ENCODE results near the gene C19orf73. TPM values are rescaled to one million over a fixed set of nuclear protein-coding genes. Genes with fewer than 3 reads are reported as not detected.
A peak's percentile ranks its signal among the peaks of the same experiment; 100 is the strongest.

Gene C19orf73
- total RNA-seq, 1 experiment from 2014 or later, result 2.2 TPM

- Histone ChIP-seq H3K4me3 (replicated peaks in 1 of 2; ENCODE audit: low read depth in 1 of 2, low read length in 2 of 2) (no peak overlapping the region), H3K79me2 (ENCODE audit: insufficient read depth, low read length) (no peaks in the 10 kb centered on the region), H3K4me2 (ENCODE audit: low read length) (no peak overlapping the region), H3K27me3 (ENCODE audit: insufficient read depth, low read length) (no peaks in the 10 kb centered on the region), H3K4me1 (ENCODE audit: control insufficient read depth in 1 of 2, insufficient read depth in 2 of 2, low read length in 2 of 2) (peaks cover 8 to 18% of the 10 kb centered on the region in 2 experiments), H3K9me2 (ENCODE audit: insufficient read depth) (no peaks in the 10 kb centered on the region), H2AFZ (ENCODE audit: low read depth, low read length, poor library complexity, severe bottlenecking) (no peak overlapping the region), H3K9ac (ENCODE audit: low read length) (no peak overlapping the region), H3K27ac (ENCODE audit: low read depth, low read length) (no peak overlapping the region), H4K20me1 (ENCODE audit: insufficient read depth) (no peaks in the 10 kb centered on the region), H3K36me3 (ENCODE audit: control insufficient read depth in 1 of 2, insufficient read depth in 2 of 2, low read length in 2 of 2) (no peaks in the 10 kb centered on the region), H3K9me3 (ENCODE audit: control insufficient read depth in 1 of 2, insufficient read depth in 1 of 2, low read depth in 1 of 2, low read length in 2 of 2) (no peaks in the 10 kb centered on the region)
- POLR2A ChIA-PET, result no interaction called here
- no peak for DNase-seq (ENCODE audit: low read depth, low spot score)
- peak; percentile 48 for ATAC-seq
- intact Hi-C loops (cut with micrococcal nuclease), result no loop called here
- CTCF ChIA-PET, result no interaction called here
- no TSS peak for BruUV-seq (replicated peaks)
- RAD21 ChIA-PET (ENCODE audit: low non-redundant PET in 1 of 2, low total read pairs in 2 of 2, uncharacterized antibody in 2 of 2, unreplicated experiment in 2 of 2), result no interaction called here
- TF ChIP-seq EGR1 (IDR thresholded peaks at IDR 0.05; ENCODE audit: low read depth), result no peak
- TF ChIP-seq ZFX (IDR thresholded peaks at IDR 0.05), result no peak
- no peak for TF ChIP-seq ATF3 (IDR thresholded peaks at IDR 0.05)
- no peak for TF ChIP-seq REST (IDR thresholded peaks at IDR 0.05; ENCODE audit: low read depth)
Measured at GRCh38 chr19:49142866-49143335, 24.0 kb upstream of the C19orf73 start.

DNA sequence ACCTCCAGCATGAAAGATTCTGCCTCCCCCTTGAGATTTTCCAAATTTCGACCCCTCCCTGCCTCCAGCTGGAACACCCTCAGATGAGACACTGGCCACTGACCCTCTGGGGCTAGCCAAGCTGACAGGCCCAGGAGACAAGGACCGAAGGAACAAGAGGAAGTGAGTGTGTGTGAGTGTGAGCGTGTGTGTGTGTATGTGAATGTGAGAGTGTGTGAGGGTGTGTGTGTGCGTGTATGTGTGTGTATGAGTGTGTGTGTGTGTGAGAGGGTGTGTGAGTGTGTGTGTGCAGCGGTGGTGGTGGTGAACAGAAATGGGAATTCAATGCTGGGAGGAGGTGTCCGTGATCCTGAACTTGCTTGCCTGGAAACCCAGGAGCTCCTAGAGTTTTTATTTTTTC is 22.4 kb upstream of the C19orf73 start:
- CTCF ChIA-PET, result no interaction called here
- intact Hi-C loops (cut with micrococcal nuclease), result no loop called here
- H3K36me3 ChIP-seq (ENCODE audit: control insufficient read depth in 1 of 2, insufficient read depth in 2 of 2, low read length in 2 of 2), result no peaks in the 10 kb centered on the region
- no TSS peak for BruUV-seq (replicated peaks)
- ATAC-seq (no peak), DNase-seq (ENCODE audit: low read depth, low spot score) (no peak)
- H3K4me3 ChIP-seq (replicated peaks in 1 of 2; ENCODE audit: low read depth in 1 of 2, low read length in 2 of 2), result no peak overlapping the region
- no peaks in the 10 kb centered on the region for H4K20me1 ChIP-seq (ENCODE audit: insufficient read depth)
- H3K79me2 ChIP-seq (ENCODE audit: insufficient read depth, low read length), result no peaks in the 10 kb centered on the region
- H3K27ac ChIP-seq (ENCODE audit: low read depth, low read length), result no peak overlapping the region
- no peaks in the 10 kb centered on the region for H3K9me2 ChIP-seq (ENCODE audit: insufficient read depth)
- POLR2A ChIA-PET, result no interaction called here
- H3K27me3 ChIP-seq (ENCODE audit: insufficient read depth, low read length), result no peaks in the 10 kb centered on the region
- no peak overlapping the region for H3K4me2 ChIP-seq (ENCODE audit: low read length)
- H3K9ac ChIP-seq (ENCODE audit: low read length), result no peak overlapping the region
- H3K9me3 ChIP-seq (ENCODE audit: control insufficient read depth in 1 of 2, insufficient read depth in 1 of 2, low read depth in 1 of 2, low read length in 2 of 2), result no peaks in the 10 kb centered on the region
- H2AFZ ChIP-seq (ENCODE audit: low read depth, low read length, poor library complexity, severe bottlenecking), result no peak overlapping the region
- peaks cover 7 to 13% of the 10 kb centered on the region in 2 experiments for H3K4me1 ChIP-seq (ENCODE audit: control insufficient read depth in 1 of 2, insufficient read depth in 2 of 2, low read length in 2 of 2)
- RAD21 ChIA-PET (ENCODE audit: low non-redundant PET in 1 of 2, low total read pairs in 2 of 2, uncharacterized antibody in 2 of 2, unreplicated experiment in 2 of 2), result no interaction called here
- TF ChIP-seq POLR2AphosphoS5 (IDR thresholded peaks at IDR 0.05; ENCODE audit: low read depth, low read length) (no peak), RAD21 (IDR thresholded peaks at IDR 0.05; ENCODE audit: low read depth) (no peak), EZH2phosphoT487 (IDR thresholded peaks at IDR 0.05; ENCODE audit: borderline replicate concordance) (no peak), EGR1 (IDR thresholded peaks at IDR 0.05; ENCODE audit: low read depth) (no peak), SIN3A (IDR thresholded peaks at IDR 0.05; ENCODE audit: low read depth) (no peak), ATF3 (IDR thresholded peaks at IDR 0.05) (no peak), CBX3 (IDR thresholded peaks at IDR 0.05; ENCODE audit: low read depth) (no peak), SRF (IDR thresholded peaks at IDR 0.05; ENCODE audit: low read depth) (no peak), ZNF274 (IDR thresholded peaks at IDR 0.05; ENCODE audit: low read depth, low read length) (no peak), JUND (IDR thresholded peaks at IDR 0.05) (no peak), ELF1 (IDR thresholded peaks at IDR 0.05; ENCODE audit: borderline replicate concordance, low read depth) (no peak), TCF7L2 (IDR thresholded peaks at IDR 0.05; ENCODE audit: borderline replicate concordance, extremely low read depth, insufficient read depth, insufficient read length) (no peak), SP1 (IDR thresholded peaks at IDR 0.05; ENCODE audit: low read depth) (no peak)
- TF ChIP-seq, protein P1, sequence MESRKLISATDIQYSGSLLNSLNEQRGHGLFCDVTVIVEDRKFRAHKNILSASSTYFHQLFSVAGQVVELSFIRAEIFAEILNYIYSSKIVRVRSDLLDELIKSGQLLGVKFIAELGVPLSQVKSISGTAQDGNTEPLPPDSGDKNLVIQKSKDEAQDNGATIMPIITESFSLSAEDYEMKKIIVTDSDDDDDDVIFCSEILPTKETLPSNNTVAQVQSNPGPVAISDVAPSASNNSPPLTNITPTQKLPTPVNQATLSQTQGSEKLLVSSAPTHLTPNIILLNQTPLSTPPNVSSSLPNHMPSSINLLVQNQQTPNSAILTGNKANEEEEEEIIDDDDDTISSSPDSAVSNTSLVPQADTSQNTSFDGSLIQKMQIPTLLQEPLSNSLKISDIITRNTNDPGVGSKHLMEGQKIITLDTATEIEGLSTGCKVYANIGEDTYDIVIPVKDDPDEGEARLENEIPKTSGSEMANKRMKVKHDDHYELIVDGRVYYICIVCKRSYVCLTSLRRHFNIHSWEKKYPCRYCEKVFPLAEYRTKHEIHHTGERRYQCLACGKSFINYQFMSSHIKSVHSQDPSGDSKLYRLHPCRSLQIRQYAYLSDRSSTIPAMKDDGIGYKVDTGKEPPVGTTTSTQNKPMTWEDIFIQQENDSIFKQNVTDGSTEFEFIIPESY (IDR thresholded peaks at IDR 0.05; ENCODE audit: extremely low read depth, insufficient replicate concordance, low read length), result no peak
